IMR-90 (cell line): ENCODE measurements around the gene CTIF. TPM values are rescaled to one million over a fixed set of nuclear protein-coding genes. Genes with fewer than 3 reads are reported as not detected.

Experiments
- ATAC-seq: fragments of 200-7000 bp; cut with Tn5 transposase; 2 replicates; pipeline ENCODE4 v1.9.1; 2020; ENCODE audit warnings: low read depth, mild to moderate bottlenecking, moderate library complexity
- BruUV-seq: library from RNA; stranded (reverse); fragments of 400-500 nt; replicated peaks from 2 replicates; lab custom pipeline; 2021; lab: Mats Ljungman, UMichigan
- CTCF ChIA-PET: fragments of 300-600 bp; formaldehyde crosslinking; extraction: SDS; loops from one replicate; lab custom pipeline; 2021; ENCODE audit warnings: antibody characterized with exemption; lab: Yijun Ruan, JAX
- POLR2A ChIA-PET: fragments of 300-600 bp; sonication (Branson Sonifier 250); formaldehyde crosslinking; loops from one replicate; lab custom pipeline; 2022; ENCODE audit warnings: antibody characterized with exemption; ENCODE audit not compliant: unreplicated experiment; lab: Charles Lee
- DNase-seq: peaks from one replicate; pipeline ENCODE4 v3.0.0; 2013
- H2AFZ ChIP-seq: replicated peaks from 2 replicates; pipeline ENCODE3; 2013; ENCODE audit warnings: low read length, mild to moderate bottlenecking; ENCODE audit not compliant: poor library complexity
- H2AK5ac ChIP-seq: 2 replicates; pipeline ENCODE4 v1.6.1; 2013; ENCODE audit warnings: low read depth, low read length, inconsistent platforms
- H2AK9ac ChIP-seq: replicated peaks from 2 replicates; pipeline ENCODE3; 2013; ENCODE audit warnings: mild to moderate bottlenecking, low read depth, low read length, moderate library complexity; ENCODE audit not compliant: poor library complexity
- H2BK120ac ChIP-seq: 2 replicates; pipeline ENCODE4 v1.6.1; 2013; ENCODE audit warnings: low read depth, low read length, inconsistent platforms
- H2BK15ac ChIP-seq: 3 replicates; pipeline ENCODE4 v1.6.1; 2013; ENCODE audit warnings: low read depth, low read length, inconsistent platforms
- H2BK20ac ChIP-seq: 2 replicates; pipeline ENCODE4 v1.6.1; 2013; ENCODE audit warnings: low read depth, mild to moderate bottlenecking, inconsistent platforms, low read length, moderate library complexity
- H2BK5ac ChIP-seq: 2 replicates; pipeline ENCODE4 v1.6.1; 2013; ENCODE audit warnings: mild to moderate bottlenecking, low read depth, low read length, inconsistent platforms; ENCODE audit not compliant: poor library complexity, severe bottlenecking
- H3K14ac ChIP-seq: replicated peaks from 2 replicates; pipeline ENCODE4 v1.6.1; 2013; ENCODE audit warnings: low read depth, low read length, inconsistent platforms
- H3K18ac ChIP-seq: 2 replicates; pipeline ENCODE4 v1.6.1; 2013; ENCODE audit warnings: low read depth, low read length, control low read depth
- H3K23ac ChIP-seq: 2 replicates; pipeline ENCODE4 v1.6.1; 2013; ENCODE audit warnings: low read depth, low read length, inconsistent platforms
- H3K27ac ChIP-seq: 2 replicates; pipeline ENCODE4 v1.5.1; 2013; ENCODE audit warnings: mild to moderate bottlenecking, control low read depth, low read length; ENCODE audit not compliant: insufficient read depth
- H3K27me3 ChIP-seq: 2 replicates; pipeline ENCODE4 v1.6.1; 2013; ENCODE audit warnings: low read length; ENCODE audit not compliant: control insufficient read depth, insufficient read depth
- H3K36me3 ChIP-seq: 2 replicates; pipeline ENCODE4 v1.6.1; 2013; ENCODE audit warnings: low read length, mixed read lengths; ENCODE audit not compliant: control insufficient read depth, insufficient read depth
- H3K4ac ChIP-seq: 2 replicates; pipeline ENCODE4 v1.6.1; 2013; ENCODE audit warnings: low read depth, low read length, inconsistent platforms
- H3K4me1 ChIP-seq: 2 replicates; pipeline ENCODE4 v1.6.1; 2013; ENCODE audit warnings: low read length, mixed read lengths; ENCODE audit not compliant: control insufficient read depth, insufficient read depth
- H3K4me2 ChIP-seq: 2 replicates; pipeline ENCODE4 v1.6.1; 2013; ENCODE audit warnings: low read depth, mild to moderate bottlenecking, control low read depth, low read length, moderate library complexity
- H3K4me3 ChIP-seq: 2 replicates; pipeline ENCODE4 v1.5.1; 2013; ENCODE audit warnings: low read depth, mild to moderate bottlenecking, control low read depth, low read length, moderate library complexity; ENCODE audit not compliant: insufficient read depth
- H3K56ac ChIP-seq: 2 replicates; pipeline ENCODE4 v1.6.1; 2013; ENCODE audit warnings: low read length, inconsistent platforms; ENCODE audit not compliant: insufficient read depth; ENCODE audit errors: extremely low read depth
- H3K79me1 ChIP-seq, 2 experiments: 2 replicates each; pipeline ENCODE4 v1.6.1; 2013; ENCODE audit warnings: low read length in 2 of 2, inconsistent platforms in 1 of 2, low read depth in 1 of 2
- H3K9ac ChIP-seq: 2 replicates; pipeline ENCODE4 v1.6.1; 2013; ENCODE audit warnings: low read depth, low read length, control low read depth
- H3K9me1 ChIP-seq: 2 replicates; pipeline ENCODE4 v1.6.1; 2013; ENCODE audit warnings: low read length, inconsistent platforms; ENCODE audit not compliant: insufficient read depth
- H3K9me3 ChIP-seq: 2 replicates; pipeline ENCODE4 v1.6.1; 2013; ENCODE audit warnings: low read length; ENCODE audit not compliant: control insufficient read depth, insufficient read depth
- H4K20me1 ChIP-seq: 2 replicates; pipeline ENCODE4 v1.6.1; 2013; ENCODE audit warnings: low read length, inconsistent platforms; ENCODE audit not compliant: insufficient read depth
- H4K5ac ChIP-seq: 2 replicates; pipeline ENCODE4 v1.6.1; 2013; ENCODE audit warnings: mild to moderate bottlenecking, low read depth, low read length, control low read depth
- H4K8ac ChIP-seq, 2 experiments: 2 replicates each; pipeline ENCODE4 v1.6.1; 2013; ENCODE audit warnings: low read depth in 2 of 2, low read length in 2 of 2, control low read depth in 1 of 2, inconsistent platforms in 1 of 2
- H4K91ac ChIP-seq: 2 replicates; pipeline ENCODE4 v1.6.1; 2013; ENCODE audit warnings: low read depth, low read length, inconsistent platforms; ENCODE audit not compliant: insufficient read depth
- BHLHE40 ChIP-seq: fragments of 150-350 bp; IDR thresholded peaks from 2 replicates; pipeline ENCODE4 v1.6.1; 2016; ENCODE audit warnings: mild to moderate bottlenecking, low read depth, low read length
- CHD1 ChIP-seq: IDR thresholded peaks from 2 replicates; pipeline ENCODE4 v1.6.1; 2012; ENCODE audit warnings: low read depth, low read length, improper control_type of control experiment
- CTCF ChIP-seq: conservative IDR thresholded peaks from 2 replicates; pipeline ENCODE4 v1.5.1; 2012; ENCODE audit warnings: mild to moderate bottlenecking, low read depth, low read length, improper control_type of control experiment
- ELK1 ChIP-seq: fragments of 150-350 bp; IDR thresholded peaks from 2 replicates; pipeline ENCODE4 v1.6.1; 2016; ENCODE audit warnings: low read depth, mild to moderate bottlenecking, low read length, moderate library complexity, borderline replicate concordance
- MAFK ChIP-seq: IDR thresholded peaks from 2 replicates; pipeline ENCODE4 v1.6.1; 2012; ENCODE audit warnings: low read depth, low read length, improper control_type of control experiment
- NFE2L2 ChIP-seq: fragments of 150-350 bp; IDR thresholded peaks from 2 replicates; pipeline ENCODE4 v1.6.1; 2016; ENCODE audit warnings: low read depth, mild to moderate bottlenecking, low read length
- RCOR1 ChIP-seq: IDR thresholded peaks from 2 replicates; pipeline ENCODE4 v1.6.1; 2012; ENCODE audit warnings: mild to moderate bottlenecking, low read length, improper control_type of control experiment; ENCODE audit not compliant: insufficient replicate concordance
- SMC3 ChIP-seq: fragments of 150-350 bp; IDR thresholded peaks from 2 replicates; pipeline ENCODE4 v1.6.1; 2016; ENCODE audit warnings: low read depth, mild to moderate bottlenecking, antibody characterized with exemption, low read length, moderate library complexity
- WGBS, 2 experiments: methylation state at CpG; one replicate each; pipeline versions ENCODE4 v1.1.5 to v1.1.7; 2013; ENCODE audit warnings: missing lambda C conversion rate in 2 of 2; ENCODE audit not compliant: insufficient read length in 1 of 2; ENCODE audit errors: extremely low coverage in 2 of 2; 5-methylcytosine and 5-hydroxymethylcytosine counted together
- dilution Hi-C: fragments of 300-500 bp; cut with HindIII; formaldehyde crosslinking; loops from one replicate; pipeline ENCODE4 v1.14.3; 2018; ENCODE audit warnings: low sequenced_read_pairs; ENCODE audit not compliant: unreplicated experiment
- in situ Hi-C: fragments of 300-500 bp; cut with MboI; formaldehyde crosslinking; loops from 3 replicates; pipeline ENCODE4 v1.14.3; 2019; ENCODE audit warnings: low sequenced_read_pairs, inconsistent platforms, mixed read lengths
- intact Hi-C: fragments of 100-400 bp; cut with micrococcal nuclease; formaldehyde crosslinking; loops from 2 replicates; pipeline ENCODE4 v1.10.0; 2022
- polyA plus RNA-seq, 3 experiments: library from polyadenylated mRNA; depleted of rRNA; stranded (reverse); fragments of >200 nt; gene quantifications; 2 replicates each; pipeline ENCODE4 v1.2.3, GENCODE V29; 2012; ENCODE audit warnings: low replicate concordance in 1 of 3
- total RNA-seq: library from RNA; depleted of rRNA; stranded (reverse); fragments of >200 nt; gene quantifications from 2 replicates; pipeline ENCODE4 v1.2.3, GENCODE V29; 2012

The CTIF gene
- total and polyA plus RNA-seq, 2 of the 4 experiments (the other 2 are of a cell fraction), result 25.1 to 57.0 TPM

- no CpG with 5 or more reads among the region's 3 CpGs for WGBS, 2 experiments
- Histone ChIP-seq H2AK9ac (peak overlapping the region; percentile 81), H3K36me3 (peaks cover 17% of the 10 kb centered on the region), H2BK120ac (0 out of 2 replicates have a peak overlapping the region, but pooled peaks have one; percentile 30), H4K20me1 (peaks cover 58% of the 10 kb centered on the region), H3K4me1 (peaks cover 46% of the 10 kb centered on the region), H3K23ac (peak overlapping the region; percentile 89), H3K18ac (no peak overlapping the region; the same call in 1 of the 2 replicates), H3K27me3 (no peaks in the 10 kb centered on the region), H2BK15ac (no peak overlapping the region), H4K5ac (no peak overlapping the region), H2AFZ (no peak overlapping the region), H3K14ac (peak overlapping the region; percentile 75), H3K27ac (peak overlapping the region; percentile 20; the same call in 1 of the 2 replicates), H3K9me3 (no peaks in the 10 kb centered on the region), H3K4me3 (no peak overlapping the region), H3K79me1 (peaks cover 23 to 92% of the 10 kb centered on the region in 2 experiments; a peak in 3 of 4 replicates), H4K8ac (peak overlapping the region in 1 of 2 experiments; percentile 59; a peak in 1 of 4 replicates), H3K4ac (peak overlapping the region; percentile 49), H3K9me1 (peaks cover 40% of the 10 kb centered on the region), H4K91ac (peak overlapping the region; percentile 70), H2BK20ac (peak overlapping the region; percentile 32; the same call in 1 of the 2 replicates), H3K4me2 (peak overlapping the region; percentile 35; the same call in 1 of the 2 replicates), H2AK5ac (peak overlapping the region; percentile 89), H2BK5ac (no peak overlapping the region), H3K9ac (peak overlapping the region; percentile 10; the same call in 1 of the 2 replicates), H3K56ac (peak overlapping the region; percentile 44; the same call in 1 of the 2 replicates)
- no peak for ATAC-seq
- intact Hi-C loops, result loop anchor here (1.0 to 5.0 kb wide), 3 partner anchors 68 to 168 kb away; no protein-coding TSS in a partner anchor
- dilution Hi-C loops, result no loop called here
- ChIA-PET POLR2A (no interaction called here), CTCF (no interaction called here)
- in situ Hi-C loops, result loop anchor here (5.0 kb wide), 1 partner anchor 161 kb away; no protein-coding TSS in a partner anchor
- BruUV-seq, result no TSS peak
- DNase-seq, result no peak
- no peak for TF ChIP-seq SMC3
- TF ChIP-seq BHLHE40, result no peak
- no peak for TF ChIP-seq MAFK
- no peak for TF ChIP-seq CTCF
- TF ChIP-seq NFE2L2, result no peak
- TF ChIP-seq RCOR1, result no peak
- no peak for TF ChIP-seq ELK1
- TF ChIP-seq CHD1, result no peak
Observed at GRCh38 chr18:48780913-48781162, 242.0 kb downstream of the CTIF start.
